ENCODE results near the gene SPO11.

- TF ChIP-seq CTCF (IDR thresholded peaks at IDR 0.05) (peak; percentile 70 to 81 (median 78)), POLR2A (IDR thresholded peaks at IDR 0.05; ENCODE audit: low read depth) (no peak)
Observed at GRCh38 chr20:57346477-57346876, 16.9 kb downstream of the SPO11 start.

All from esophagus muscularis mucosa (tissue), 3 donors.